COLO668 (cell line): ENCODE data around the gene MARCHF9.

ENCODE experiments used
- DNase-seq: peaks from one replicate; lab custom pipeline; 2025; ENCODE audit not compliant: unreplicated experiment; lab: John Stamatoyannopoulos, UW

The MARCHF9 gene

GRCh38 chr12:57737467-57738460 lies 17.1 kb upstream of the MARCHF9 start:
- peak; percentile 23 for DNase-seq

- no peak for DNase-seq
Observed at GRCh38 chr12:57738661-57739237, 16.2 kb upstream of the MARCHF9 start, which contains the start of gene AGAP2. Gene AGAP2, minus strand, starts transcription at chr12:57738742. Its CDS starts 496 bp downstream, at chr12:57738246.

GRCh38 chr12:57739387-57739786 lies 15.5 kb upstream of the MARCHF9 start:
- DNase-seq: no peak

- DNase-seq: no peak
Observed at GRCh38 chr12:57739914-57740538, 14.9 kb upstream of the MARCHF9 start.

- DNase-seq: peak; percentile 9
Observed at GRCh38 chr12:57740656-57741412, 14.1 kb upstream of the MARCHF9 start.

GRCh38 chr12:57741413-57741789 lies 13.5 kb upstream of the MARCHF9 start:
- no peak for DNase-seq

- no peak for DNase-seq
Observed at GRCh38 chr12:57741844-57742738, 12.8 kb upstream of the MARCHF9 start.

GRCh38 chr12:57743769-57744168 lies 11.1 kb upstream of the MARCHF9 start:
- DNase-seq: no peak

GRCh38 chr12:57744194-57744776 lies 10.6 kb upstream of the MARCHF9 start:
- DNase-seq: peak; percentile 72

GRCh38 chr12:57744777-57745484 lies 10.0 kb upstream of the MARCHF9 start, which contains the start of gene TSPAN31:
Gene TSPAN31, plus strand, starts transcription at chr12:57745039. Its CDS starts 116 bp downstream, at chr12:57745155.
- peak; percentile 90 for DNase-seq

GRCh38 chr12:57745485-57745881 lies 9.4 kb upstream of the MARCHF9 start:
- no peak for DNase-seq

- no peak for DNase-seq
Observed at GRCh38 chr12:57746025-57746424, 8.9 kb upstream of the MARCHF9 start.

GRCh38 chr12:57749061-57749460 lies 5.8 kb upstream of the MARCHF9 start:
- DNase-seq: no peak

- no peak for DNase-seq
Observed at GRCh38 chr12:57750561-57751431, 4.1 kb upstream of the MARCHF9 start.

- no peak for DNase-seq
Observed at GRCh38 chr12:57751432-57751787, 3.5 kb upstream of the MARCHF9 start.

GRCh38 chr12:57751788-57752667 lies 2.9 kb upstream of the MARCHF9 start, which contains the start of gene CDK4:
Gene CDK4, minus strand, starts transcription at chr12:57752310. Its CDS starts 593 bp downstream, at chr12:57751717.
- peak; percentile 97 for DNase-seq

- DNase-seq: no peak
Observed at GRCh38 chr12:57752668-57753000, 2.3 kb upstream of the MARCHF9 start.
